Natural killer cell treated with Interleukin-12 subunit alpha and Interleukin-12 subunit beta and Interleukin-15 and Interleukin-18, amount 100 ng/mL, for 72 hours (primary cell): Measurements from ENCODE around the gene LRRK1. TPM values are rescaled to one million over a fixed set of nuclear protein-coding genes. Genes with fewer than 3 reads are reported as not detected.

Source experiments
- ATAC-seq, 2 donors: fragments of 150-1000 bp; cut with Tn5 transposase in 1 of 2; sonication (Bioruptor Pico), chemical (Tn5 transposase) in 1 of 2; 2 replicates each; pipeline ENCODE4 v1.10.0; 2021
- DNase-seq: peaks from one replicate; pipeline ENCODE4 v3.0.0; 2022; ENCODE audit warnings: low spot score
- H3K27ac Mint-ChIP-seq, 2 donors: 1 replicate in 1 of 2; 2 replicates in 1 of 2; pipeline ENCODE4 v1.8.0; 2022; ENCODE audit warnings: mixed read lengths in 2 of 2, mild to moderate bottlenecking in 1 of 2, moderate library complexity in 1 of 2
- H3K27me3 Mint-ChIP-seq, 2 donors: 1 replicate in 1 of 2; 2 replicates in 1 of 2; pipeline ENCODE4 v1.8.0; 2022; ENCODE audit warnings: mixed read lengths in 2 of 2
- H3K36me3 Mint-ChIP-seq: one replicate; pipeline ENCODE4 v1.8.0; 2022; ENCODE audit warnings: mixed read lengths
- H3K4me1 Mint-ChIP-seq, 2 donors: 1 replicate in 1 of 2; 2 replicates in 1 of 2; pipeline ENCODE4 v1.8.0; 2022; ENCODE audit warnings: low read depth in 2 of 2, mixed read lengths in 2 of 2, mild to moderate bottlenecking in 1 of 2
- H3K4me3 Mint-ChIP-seq: one replicate; pipeline ENCODE4 v1.8.0; 2022; ENCODE audit warnings: mixed read lengths
- H3K9me3 Mint-ChIP-seq: 2 replicates; pipeline ENCODE4 v1.8.0; 2022; ENCODE audit warnings: mixed read lengths
- total RNA-seq, 2 donors: library from RNA; stranded (reverse); gene quantifications; one replicate each; pipeline ENCODE4 v1.2.3, GENCODE V29; 2022

LRRK1 gene
- total RNA-seq, 2 donors from 2014 or later, result 0.17 to 0.70 TPM

DNA sequence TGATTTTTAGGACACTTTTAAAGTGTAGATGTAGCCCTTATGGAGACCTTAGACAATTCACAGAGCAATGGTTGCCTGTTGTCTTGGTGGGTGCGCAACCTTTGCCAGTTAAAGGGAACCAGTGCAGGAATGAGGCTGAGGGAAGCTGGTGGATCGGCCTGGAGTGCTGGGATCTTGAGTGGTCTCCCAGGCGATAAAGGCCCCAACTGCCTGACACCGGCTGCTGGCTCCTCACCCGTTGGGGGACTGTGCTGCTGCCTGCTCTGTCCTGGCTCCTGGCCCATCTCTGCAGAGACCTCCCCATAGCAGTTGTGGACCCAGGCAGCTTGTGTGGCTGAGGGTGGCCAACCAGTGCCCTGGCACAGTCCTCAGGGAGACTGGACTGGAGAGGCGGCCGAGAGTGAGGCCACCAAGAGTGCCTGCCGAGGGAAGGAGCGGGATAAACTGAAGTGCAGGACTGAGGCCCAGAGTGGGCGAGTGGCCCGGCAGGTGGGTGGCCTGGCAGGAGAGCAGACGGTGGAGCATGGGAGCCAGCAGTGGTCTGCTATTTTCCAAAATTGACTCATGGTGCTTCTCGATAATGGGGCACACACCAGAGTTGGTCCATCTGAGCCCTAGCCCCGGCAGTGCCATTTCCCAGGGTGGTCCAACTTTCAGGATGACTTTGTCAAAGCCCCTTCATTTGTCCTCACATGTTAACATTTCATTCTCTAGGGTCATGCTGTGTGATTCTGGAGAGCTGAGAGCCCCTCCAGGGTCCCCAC lies 37.4 kb upstream of the LRRK1 start:
- H3K4me1 Mint-ChIP-seq, result peaks cover 2 to 5% of the 10 kb centered on the region in 2 donors
- no peaks in the 10 kb centered on the region for H3K36me3 Mint-ChIP-seq
- ATAC-seq, result peak in 1 of 2 donors; percentile 22
- H3K27me3 Mint-ChIP-seq, result peaks cover 51 to 69% of the 10 kb centered on the region in 2 donors
- no peak for DNase-seq
- H3K4me3 Mint-ChIP-seq, result no peak overlapping the region
- no peak overlapping the region for H3K27ac Mint-ChIP-seq
- no peaks in the 10 kb centered on the region for H3K9me3 Mint-ChIP-seq

- ATAC-seq (no peak), DNase-seq (no peak)
- peaks cover 40 to 61% of the 10 kb centered on the region in 2 donors for H3K27me3 Mint-ChIP-seq
- peaks cover 0 to 5% of the 10 kb centered on the region in 2 donors for H3K4me1 Mint-ChIP-seq
- H3K27ac Mint-ChIP-seq, result no peak overlapping the region
- H3K36me3 Mint-ChIP-seq, result no peaks in the 10 kb centered on the region
- no peak overlapping the region for H3K4me3 Mint-ChIP-seq
- H3K9me3 Mint-ChIP-seq, result no peaks in the 10 kb centered on the region
These were observed 34.0 kb upstream of the LRRK1 start for GRCh38 chr15:100885116-100885515.

DNA sequence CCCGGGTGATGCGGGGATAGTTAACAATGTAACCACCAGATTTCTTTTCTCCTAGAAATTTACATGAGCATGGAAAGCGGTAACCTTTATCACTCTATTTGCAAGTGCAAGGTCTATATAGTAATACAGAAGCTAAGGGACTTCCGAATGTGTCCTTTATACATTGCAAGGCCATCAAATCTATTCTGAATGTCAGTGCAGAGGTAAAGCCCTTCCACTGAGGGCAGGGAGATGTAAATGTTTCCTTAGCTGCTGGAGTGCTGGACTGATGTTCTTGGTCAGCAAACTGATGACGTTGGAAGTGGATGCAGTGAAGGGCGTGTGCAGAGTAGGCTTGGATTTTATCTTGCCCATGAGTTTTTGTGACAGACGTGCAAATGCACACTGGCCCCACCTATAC lies 33.3 kb upstream of the LRRK1 start:
- Mint-ChIP-seq H3K9me3 (no peaks in the 10 kb centered on the region), H3K4me3 (no peak overlapping the region), H3K4me1 (peaks cover 0 to 3% of the 10 kb centered on the region in 2 donors), H3K36me3 (no peaks in the 10 kb centered on the region), H3K27me3 (peaks cover 34 to 58% of the 10 kb centered on the region in 2 donors), H3K27ac (no peak overlapping the region)
- DNase-seq, result no peak
- ATAC-seq, result no peak

GRCh38 chr15:100887211-100887913 lies 31.8 kb upstream of the LRRK1 start:
- H3K27me3 Mint-ChIP-seq, result peaks cover 29 to 49% of the 10 kb centered on the region in 2 donors
- ATAC-seq, result no peak

DNA sequence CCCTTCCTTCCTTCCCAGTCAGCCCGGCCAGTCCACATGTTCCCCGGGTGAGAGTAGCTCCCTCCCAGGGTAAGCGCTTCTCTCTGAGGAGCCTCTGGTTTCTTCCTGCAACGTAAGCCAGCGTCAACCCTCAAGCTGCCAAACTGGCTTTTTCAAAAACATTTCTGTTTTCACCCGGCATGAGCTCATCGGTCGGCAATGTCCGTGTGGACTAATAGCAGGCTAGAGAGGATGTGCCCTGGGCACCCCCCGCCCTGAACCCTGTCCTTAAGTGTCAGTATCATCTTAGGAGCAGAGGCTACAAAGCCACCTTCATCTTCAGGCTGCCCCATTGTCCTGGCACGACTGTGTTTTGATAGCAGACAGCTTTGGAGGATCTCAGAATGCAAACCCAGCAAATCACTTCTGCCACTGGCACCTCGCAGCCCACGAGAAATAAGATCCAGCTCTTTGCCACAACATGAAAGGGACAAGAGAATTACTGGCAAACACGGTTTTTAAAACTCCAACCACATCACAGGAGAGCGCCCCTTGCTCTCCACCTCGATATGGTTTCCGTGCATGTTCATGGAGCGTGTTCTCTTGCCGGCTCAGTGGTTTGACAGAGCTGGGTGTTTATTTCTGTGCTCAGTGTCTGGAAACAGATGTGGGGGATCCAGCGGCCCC lies 29.6 kb upstream of the LRRK1 start:
- Mint-ChIP-seq H3K27ac (no peak overlapping the region), H3K27me3 (peaks cover 26 to 37% of the 10 kb centered on the region in 2 donors), H3K9me3 (no peaks in the 10 kb centered on the region), H3K4me1 (no peaks in the 10 kb centered on the region), H3K4me3 (no peak overlapping the region), H3K36me3 (no peaks in the 10 kb centered on the region)
- DNase-seq (no peak), ATAC-seq (no peak)

More at GRCh38 chr15:100887211-100887913, 31.8 kb upstream of the LRRK1 start:
- Mint-ChIP-seq H3K27ac (no peak overlapping the region), H3K36me3 (no peaks in the 10 kb centered on the region), H3K4me3 (no peak overlapping the region), H3K9me3 (no peaks in the 10 kb centered on the region), H3K4me1 (no peaks in the 10 kb centered on the region)
- peak; percentile 46 for DNase-seq

- no peak for DNase-seq
- no peak overlapping the region for H3K4me3 Mint-ChIP-seq
- no peak overlapping the region for H3K27ac Mint-ChIP-seq
- H3K27me3 Mint-ChIP-seq, result peaks cover 23 to 31% of the 10 kb centered on the region in 2 donors
- no peaks in the 10 kb centered on the region for H3K4me1 Mint-ChIP-seq
- H3K36me3 Mint-ChIP-seq, result no peaks in the 10 kb centered on the region
- no peaks in the 10 kb centered on the region for H3K9me3 Mint-ChIP-seq
- no peak for ATAC-seq
These were observed 29.0 kb upstream of the LRRK1 start for GRCh38 chr15:100890051-100890720.

GRCh38 chr15:100890850-100891249 lies 28.3 kb upstream of the LRRK1 start:
- no peak for ATAC-seq
- no peak overlapping the region for H3K27ac Mint-ChIP-seq

GRCh38 chr15:100891307-100892012 lies 27.7 kb upstream of the LRRK1 start:
- DNase-seq, result no peak
- H3K9me3 Mint-ChIP-seq, result no peaks in the 10 kb centered on the region
- H3K27ac Mint-ChIP-seq, result no peak overlapping the region
- peak in 1 of 2 donors; percentile 12 for ATAC-seq
- no peaks in the 10 kb centered on the region for H3K4me1 Mint-ChIP-seq
- H3K27me3 Mint-ChIP-seq, result peaks cover 21 to 28% of the 10 kb centered on the region in 2 donors
- H3K36me3 Mint-ChIP-seq, result no peaks in the 10 kb centered on the region
- H3K4me3 Mint-ChIP-seq, result no peak overlapping the region

More at GRCh38 chr15:100890850-100891249, 28.3 kb upstream of the LRRK1 start:
- DNase-seq, result no peak
- Mint-ChIP-seq H3K9me3 (no peaks in the 10 kb centered on the region), H3K27me3 (peaks cover 21 to 28% of the 10 kb centered on the region in 2 donors), H3K36me3 (no peaks in the 10 kb centered on the region), H3K4me1 (no peaks in the 10 kb centered on the region), H3K4me3 (no peak overlapping the region)

- H3K27ac Mint-ChIP-seq, result no peak overlapping the region
- H3K4me3 Mint-ChIP-seq, result no peak overlapping the region
- ATAC-seq, result no peak
- H3K36me3 Mint-ChIP-seq, result no peaks in the 10 kb centered on the region
- DNase-seq, result no peak
- no peaks in the 10 kb centered on the region for H3K4me1 Mint-ChIP-seq
- peaks cover 21 to 28% of the 10 kb centered on the region in 2 donors for H3K27me3 Mint-ChIP-seq
- H3K9me3 Mint-ChIP-seq, result no peaks in the 10 kb centered on the region
These were observed 27.2 kb upstream of the LRRK1 start for GRCh38 chr15:100892013-100892355.

DNA sequence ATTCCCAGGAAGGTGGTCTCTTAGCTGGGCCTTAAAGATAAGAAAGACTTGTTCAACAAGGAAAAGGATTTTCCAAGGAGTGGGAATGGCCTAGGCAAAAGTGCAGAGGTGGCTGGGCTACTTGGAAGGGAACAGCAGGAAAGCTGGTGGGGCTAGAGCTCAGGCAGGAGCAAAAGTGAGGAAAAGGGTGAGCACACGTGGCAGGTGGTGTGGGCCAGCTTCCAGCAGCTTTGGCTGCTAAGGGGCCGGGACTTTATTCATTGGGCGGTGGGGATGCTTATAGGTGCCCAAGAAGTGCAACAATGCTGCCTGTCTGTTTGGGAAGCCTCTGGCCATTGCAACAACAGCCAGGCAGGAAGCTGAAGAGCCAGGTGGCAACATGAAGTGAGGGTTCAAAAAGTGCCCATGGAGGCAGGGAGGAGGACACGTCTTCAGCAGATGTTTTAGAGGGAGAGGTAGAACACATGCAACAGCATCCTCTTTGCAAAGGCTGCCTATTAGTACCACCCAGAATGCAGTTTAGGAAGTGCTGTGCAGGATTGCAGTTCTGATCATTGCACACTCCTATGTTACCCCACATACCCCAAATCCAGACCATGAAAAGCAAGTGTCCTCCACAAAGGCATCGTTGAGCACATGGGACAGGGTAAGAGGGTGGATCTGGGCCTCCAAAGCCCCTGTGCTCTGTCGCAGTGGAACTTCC lies 25.7 kb upstream of the LRRK1 start:
- no peak for DNase-seq
- H3K4me3 Mint-ChIP-seq, result no peak overlapping the region
- ATAC-seq, result no peak
- H3K36me3 Mint-ChIP-seq, result no peaks in the 10 kb centered on the region
- no peak overlapping the region for H3K27ac Mint-ChIP-seq
- no peaks in the 10 kb centered on the region for H3K9me3 Mint-ChIP-seq
- no peaks in the 10 kb centered on the region for H3K4me1 Mint-ChIP-seq
- peaks cover 21 to 28% of the 10 kb centered on the region in 2 donors for H3K27me3 Mint-ChIP-seq

GRCh38 chr15:100893964-100894295 lies 25.2 kb upstream of the LRRK1 start:
- Mint-ChIP-seq H3K9me3 (no peaks in the 10 kb centered on the region), H3K4me3 (no peak overlapping the region), H3K27me3 (peaks cover 21 to 28% of the 10 kb centered on the region in 2 donors), H3K36me3 (no peaks in the 10 kb centered on the region), H3K27ac (no peak overlapping the region), H3K4me1 (no peaks in the 10 kb centered on the region)
- DNase-seq (no peak), ATAC-seq (no peak)

- no peak for DNase-seq
- H3K9me3 Mint-ChIP-seq, result no peaks in the 10 kb centered on the region
- H3K27ac Mint-ChIP-seq, result no peak overlapping the region
- no peak for ATAC-seq
- H3K27me3 Mint-ChIP-seq, result peaks cover 15 to 17% of the 10 kb centered on the region in 2 donors
- H3K4me3 Mint-ChIP-seq, result no peak overlapping the region
- no peaks in the 10 kb centered on the region for H3K4me1 Mint-ChIP-seq
- H3K36me3 Mint-ChIP-seq, result no peaks in the 10 kb centered on the region
These were observed 23.4 kb upstream of the LRRK1 start for GRCh38 chr15:100895721-100896120.
